Measurements from ENCODE around the gene PKMYT1.

PKMYT1 gene

DNA sequence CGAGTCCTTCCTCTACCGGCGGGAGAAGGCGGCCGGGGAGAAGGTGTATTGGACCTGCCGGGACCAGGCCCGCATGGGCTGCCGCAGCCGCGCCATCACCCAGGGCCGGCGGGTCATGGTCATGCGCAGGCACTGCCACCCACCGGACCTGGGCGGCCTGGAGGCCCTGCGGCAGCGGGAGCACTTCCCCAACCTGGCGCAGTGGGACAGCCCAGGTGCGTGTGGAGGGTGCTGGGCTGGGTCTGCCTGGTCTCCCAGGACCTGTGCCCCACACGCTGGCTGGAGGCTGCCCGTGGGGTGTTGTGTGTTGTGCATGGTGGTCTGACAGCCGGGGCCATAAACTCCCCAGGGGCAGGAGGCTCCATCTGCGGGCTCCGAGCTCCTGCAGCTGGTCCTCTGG lies 43.1 kb downstream of the PKMYT1 start:
- Histone ChIP-seq H3K4me1 (ENCODE audit: low read length) (peaks cover 10% of the 10 kb centered on the region), H2AFZ (ENCODE audit: low read depth, low read length) (no peak overlapping the region), H3K36me3 (replicated peaks; ENCODE audit: low read depth, low read length) (peaks cover 12% of the 10 kb centered on the region), H3K9me3 (ENCODE audit: insufficient read depth, low read length) (no peaks in the 10 kb centered on the region), H3K4me2 (ENCODE audit: low read length) (no peak overlapping the region), H4K20me1 (ENCODE audit: insufficient read depth, low read length) (no peaks in the 10 kb centered on the region), H3K4me3 (ENCODE audit: low read length) (no peak overlapping the region), H3K9ac (ENCODE audit: low read length) (no peak overlapping the region), H3K79me2 (ENCODE audit: low read length) (no peaks in the 10 kb centered on the region), H3K27ac (ENCODE audit: low read length) (no peak overlapping the region), H3K27me3 (ENCODE audit: low read depth, low read length) (no peaks in the 10 kb centered on the region)
- TF ChIP-seq, protein P1, sequence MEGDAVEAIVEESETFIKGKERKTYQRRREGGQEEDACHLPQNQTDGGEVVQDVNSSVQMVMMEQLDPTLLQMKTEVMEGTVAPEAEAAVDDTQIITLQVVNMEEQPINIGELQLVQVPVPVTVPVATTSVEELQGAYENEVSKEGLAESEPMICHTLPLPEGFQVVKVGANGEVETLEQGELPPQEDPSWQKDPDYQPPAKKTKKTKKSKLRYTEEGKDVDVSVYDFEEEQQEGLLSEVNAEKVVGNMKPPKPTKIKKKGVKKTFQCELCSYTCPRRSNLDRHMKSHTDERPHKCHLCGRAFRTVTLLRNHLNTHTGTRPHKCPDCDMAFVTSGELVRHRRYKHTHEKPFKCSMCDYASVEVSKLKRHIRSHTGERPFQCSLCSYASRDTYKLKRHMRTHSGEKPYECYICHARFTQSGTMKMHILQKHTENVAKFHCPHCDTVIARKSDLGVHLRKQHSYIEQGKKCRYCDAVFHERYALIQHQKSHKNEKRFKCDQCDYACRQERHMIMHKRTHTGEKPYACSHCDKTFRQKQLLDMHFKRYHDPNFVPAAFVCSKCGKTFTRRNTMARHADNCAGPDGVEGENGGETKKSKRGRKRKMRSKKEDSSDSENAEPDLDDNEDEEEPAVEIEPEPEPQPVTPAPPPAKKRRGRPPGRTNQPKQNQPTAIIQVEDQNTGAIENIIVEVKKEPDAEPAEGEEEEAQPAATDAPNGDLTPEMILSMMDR (IDR thresholded peaks at IDR 0.05; ENCODE audit: low read depth, low read length), result no peak
- no peak for TF ChIP-seq EZH2phosphoT487 (IDR thresholded peaks at IDR 0.05; ENCODE audit: low read depth)

DNA sequence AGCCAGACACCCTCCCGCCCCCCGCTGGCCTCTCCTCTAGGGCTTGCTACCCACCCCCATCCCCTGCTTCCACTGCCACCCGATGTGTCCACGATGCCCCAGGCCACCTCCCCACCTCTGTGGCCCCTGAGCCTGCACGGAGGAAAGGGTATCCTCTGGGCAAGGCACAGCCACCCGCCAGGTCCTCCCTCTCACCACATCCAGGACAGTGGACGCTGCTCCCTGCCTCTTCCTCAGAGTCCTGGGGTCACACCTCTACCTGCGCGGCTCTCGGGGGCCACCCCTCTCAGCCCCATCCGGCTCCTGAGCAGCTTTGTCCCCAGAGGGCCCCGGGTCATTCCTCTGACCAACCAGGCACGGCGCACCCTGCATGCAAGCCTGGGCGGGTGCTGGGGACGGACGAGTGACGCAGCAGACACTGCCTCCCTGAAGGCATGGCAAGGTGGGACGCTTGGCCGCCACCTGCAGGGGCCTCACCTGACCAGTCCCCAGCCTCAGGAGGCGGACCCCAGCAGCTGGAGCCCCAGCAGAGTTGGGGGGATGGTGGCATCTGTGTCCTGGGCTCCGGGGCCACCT lies 43.7 kb downstream of the PKMYT1 start:
- TF ChIP-seq EZH2phosphoT487 (IDR thresholded peaks at IDR 0.05; ENCODE audit: low read depth), result no peak
- TF ChIP-seq, protein P1 (IDR thresholded peaks at IDR 0.05; ENCODE audit: low read depth, low read length), result no peak
- no peaks in the 10 kb centered on the region for H4K20me1 ChIP-seq (ENCODE audit: insufficient read depth, low read length)
- H3K9ac ChIP-seq (ENCODE audit: low read length), result no peak overlapping the region
- H3K27ac ChIP-seq (ENCODE audit: low read length), result no peak overlapping the region
- H3K4me3 ChIP-seq (ENCODE audit: low read length), result no peak overlapping the region
- no peak overlapping the region for H3K4me2 ChIP-seq (ENCODE audit: low read length)
- H3K36me3 ChIP-seq (replicated peaks; ENCODE audit: low read depth, low read length), result peaks cover 12% of the 10 kb centered on the region
- H3K27me3 ChIP-seq (ENCODE audit: low read depth, low read length), result no peaks in the 10 kb centered on the region
- H3K4me1 ChIP-seq (ENCODE audit: low read length), result peaks cover 3% of the 10 kb centered on the region; the same call in 1 of the 2 replicates
- H2AFZ ChIP-seq (ENCODE audit: low read depth, low read length), result no peak overlapping the region
- H3K79me2 ChIP-seq (ENCODE audit: low read length), result no peaks in the 10 kb centered on the region
- no peaks in the 10 kb centered on the region for H3K9me3 ChIP-seq (ENCODE audit: insufficient read depth, low read length)

DNA sequence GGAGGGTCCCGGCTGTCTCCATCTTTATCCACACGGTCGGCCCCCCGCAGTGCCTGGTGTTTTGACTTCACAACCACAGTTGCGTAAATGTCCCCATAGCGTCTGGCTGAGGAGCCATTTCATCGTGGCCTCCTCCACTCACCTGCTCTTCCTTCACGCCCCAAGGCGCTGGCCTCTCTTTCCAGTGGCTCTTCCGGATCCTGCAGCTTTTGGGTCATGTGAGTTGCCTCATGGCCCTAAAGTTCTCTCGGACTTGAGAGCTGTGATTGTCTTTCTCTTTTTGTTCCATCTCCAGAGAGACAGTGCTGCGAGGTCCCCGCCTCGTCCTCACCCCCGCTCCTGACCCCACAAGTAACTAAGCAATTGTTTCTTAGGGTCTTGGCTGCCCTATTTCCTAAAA lies 45.8 kb downstream of the PKMYT1 start:
- H3K9me3 ChIP-seq (ENCODE audit: insufficient read depth, low read length), result no peaks in the 10 kb centered on the region
- H2AFZ ChIP-seq (ENCODE audit: low read depth, low read length), result no peak overlapping the region
- TF ChIP-seq, protein P1 (IDR thresholded peaks at IDR 0.05; ENCODE audit: low read depth, low read length), result no peak
- no peak for TF ChIP-seq EZH2phosphoT487 (IDR thresholded peaks at IDR 0.05; ENCODE audit: low read depth)
- H3K4me3 ChIP-seq (ENCODE audit: low read length), result no peak overlapping the region
- no peaks in the 10 kb centered on the region for H3K36me3 ChIP-seq (replicated peaks; ENCODE audit: low read depth, low read length)
- H3K4me2 ChIP-seq (ENCODE audit: low read length), result no peak overlapping the region
- H3K27me3 ChIP-seq (ENCODE audit: low read depth, low read length), result no peaks in the 10 kb centered on the region
- H4K20me1 ChIP-seq (ENCODE audit: insufficient read depth, low read length), result no peaks in the 10 kb centered on the region
- no peak overlapping the region for H3K27ac ChIP-seq (ENCODE audit: low read length)
- no peaks in the 10 kb centered on the region for H3K79me2 ChIP-seq (ENCODE audit: low read length)
- no peaks in the 10 kb centered on the region for H3K4me1 ChIP-seq (ENCODE audit: low read length)
- H3K9ac ChIP-seq (ENCODE audit: low read length), result no peak overlapping the region

- TF ChIP-seq, protein P1 (IDR thresholded peaks at IDR 0.05; ENCODE audit: low read depth, low read length), result no peak
- TF ChIP-seq EZH2phosphoT487 (IDR thresholded peaks at IDR 0.05; ENCODE audit: low read depth), result no peak
- Histone ChIP-seq H3K9ac (ENCODE audit: low read length) (no peak overlapping the region), H3K36me3 (replicated peaks; ENCODE audit: low read depth, low read length) (no peaks in the 10 kb centered on the region), H3K79me2 (ENCODE audit: low read length) (no peaks in the 10 kb centered on the region), H4K20me1 (ENCODE audit: insufficient read depth, low read length) (no peaks in the 10 kb centered on the region), H3K4me1 (ENCODE audit: low read length) (no peaks in the 10 kb centered on the region), H3K4me2 (ENCODE audit: low read length) (no peak overlapping the region), H3K27ac (ENCODE audit: low read length) (no peak overlapping the region), H3K9me3 (ENCODE audit: insufficient read depth, low read length) (no peaks in the 10 kb centered on the region), H3K27me3 (ENCODE audit: low read depth, low read length) (no peaks in the 10 kb centered on the region), H3K4me3 (ENCODE audit: low read length) (no peak overlapping the region), H2AFZ (ENCODE audit: low read depth, low read length) (no peak overlapping the region)
Measured at GRCh38 chr16:2933701-2934100, 46.5 kb downstream of the PKMYT1 start.
